Measurements from ENCODE around the gene NPIPA3. TPM values are rescaled to one million over a fixed set of nuclear protein-coding genes. Genes with fewer than 3 reads are reported as not detected.
A peak's percentile ranks its signal among the peaks of the same experiment; 100 is the strongest.
"Not testable (repeated sequence)": the region's sequence is repeated elsewhere in the genome, so short reads cannot be mapped to it uniquely, and the experiment has no call there.

The NPIPA3 gene
- 1 to 10 TPM; 2.6 to 3.7 TPM for total RNA-seq

- POLR2A ChIA-PET; H3K27ac Mint-ChIP-seq; DNase-seq; H3K4me3 Mint-ChIP-seq; H3K27me3 Mint-ChIP-seq (ENCODE audit: low read depth); H3K9me3 Mint-ChIP-seq (ENCODE audit: insufficient read depth); H3K4me1 Mint-ChIP-seq (ENCODE audit: low read depth); H3K36me3 Mint-ChIP-seq (ENCODE audit: low read depth); CTCF ChIA-PET: not testable (repeated sequence)
- ATAC-seq: peak; percentile 99
Measured at GRCh38 chr16:14703156-14704011, at the start of gene NPIPA3. TSS of gene NPIPA3 (plus strand) at chr16:14703411. CDS start at chr16:14708944, 5,533 bp downstream.

GRCh38 chr16:14658063-14658462 lies 45.1 kb upstream of the NPIPA3 start:
- Mint-ChIP-seq H3K36me3 (ENCODE audit: low read depth) (peaks cover 54% of the 10 kb centered on the region), H3K27ac (peak overlapping the region; percentile 54), H3K4me1 (ENCODE audit: low read depth) (peaks cover 5% of the 10 kb centered on the region), H3K4me3 (no peak overlapping the region), H3K27me3 (ENCODE audit: low read depth) (no peaks in the 10 kb centered on the region), H3K9me3 (ENCODE audit: insufficient read depth) (no peaks in the 10 kb centered on the region)
- DNase-seq: peak; percentile 25
- CTCF ChIA-PET: interaction anchor here (0.6 to 1.6 kb wide), 3 partner anchors 13 to 738 kb away, joined by 3 to 4 read pairs (median 4); no protein-coding TSS in a partner anchor
- ATAC-seq: no peak
- POLR2A ChIA-PET: interaction anchor here (0.8 kb wide), 1 partner anchor 26 kb away, joined by 3 read pairs; the partner anchor contains the start of gene BFAR

- CTCF ChIA-PET: no interaction called here
- peak overlapping the region; percentile 61 for H3K27ac Mint-ChIP-seq
- no peaks in the 10 kb centered on the region for H3K27me3 Mint-ChIP-seq (ENCODE audit: low read depth)
- H3K9me3 Mint-ChIP-seq (ENCODE audit: insufficient read depth): no peaks in the 10 kb centered on the region
- ATAC-seq (no peak), DNase-seq (no peak)
- no peak overlapping the region for H3K4me3 Mint-ChIP-seq
- peaks cover 8% of the 10 kb centered on the region for H3K4me1 Mint-ChIP-seq (ENCODE audit: low read depth)
- POLR2A ChIA-PET: interaction anchor here (0.6 to 1.5 kb wide), 2 partner anchors 38 to 517 kb away, joined by 3 to 5 read pairs; partner anchors contain the start of gene PARN
- H3K36me3 Mint-ChIP-seq (ENCODE audit: low read depth): peaks cover 61% of the 10 kb centered on the region
Measured at GRCh38 chr16:14667347-14668266, 35.6 kb upstream of the NPIPA3 start.

GRCh38 chr16:14668556-14669223 lies 34.5 kb upstream of the NPIPA3 start:
- Mint-ChIP-seq H3K36me3 (ENCODE audit: low read depth) (peaks cover 57% of the 10 kb centered on the region), H3K9me3 (ENCODE audit: insufficient read depth) (peaks cover 3% of the 10 kb centered on the region), H3K27ac (no peak overlapping the region), H3K27me3 (ENCODE audit: low read depth) (no peaks in the 10 kb centered on the region), H3K4me3 (no peak overlapping the region), H3K4me1 (ENCODE audit: low read depth) (peaks cover 11% of the 10 kb centered on the region)
- ChIA-PET POLR2A (no interaction called here), CTCF (no interaction called here)
- DNase-seq (no peak), ATAC-seq (no peak)

- no peak for ATAC-seq
Measured at GRCh38 chr16:14669776-14670175, 33.4 kb upstream of the NPIPA3 start.

GRCh38 chr16:14672403-14672971 lies 30.7 kb upstream of the NPIPA3 start:
- DNase-seq (peak; percentile 43), ATAC-seq (no peak)
- peaks cover 2% of the 10 kb centered on the region for H3K27me3 Mint-ChIP-seq (ENCODE audit: low read depth)
- peaks cover 30% of the 10 kb centered on the region for H3K36me3 Mint-ChIP-seq (ENCODE audit: low read depth)
- H3K27ac Mint-ChIP-seq: peak overlapping the region; percentile 16
- ChIA-PET POLR2A (no interaction called here), CTCF (no interaction called here)
- H3K4me3 Mint-ChIP-seq: no peak overlapping the region
- H3K9me3 Mint-ChIP-seq (ENCODE audit: insufficient read depth): peaks cover 7% of the 10 kb centered on the region
- peaks cover 11% of the 10 kb centered on the region for H3K4me1 Mint-ChIP-seq (ENCODE audit: low read depth)

More at GRCh38 chr16:14669776-14670175, 33.4 kb upstream of the NPIPA3 start:
- peaks cover 7% of the 10 kb centered on the region for H3K9me3 Mint-ChIP-seq (ENCODE audit: insufficient read depth)
- H3K27me3 Mint-ChIP-seq (ENCODE audit: low read depth): no peaks in the 10 kb centered on the region
- peaks cover 11% of the 10 kb centered on the region for H3K4me1 Mint-ChIP-seq (ENCODE audit: low read depth)
- CTCF ChIA-PET: no interaction called here
- peaks cover 50% of the 10 kb centered on the region for H3K36me3 Mint-ChIP-seq (ENCODE audit: low read depth)
- H3K27ac Mint-ChIP-seq: no peak overlapping the region
- DNase-seq: no peak
- H3K4me3 Mint-ChIP-seq: no peak overlapping the region
- POLR2A ChIA-PET: no interaction called here

- no peak overlapping the region for H3K4me3 Mint-ChIP-seq
- peaks cover 11% of the 10 kb centered on the region for H3K4me1 Mint-ChIP-seq (ENCODE audit: low read depth)
- no peak overlapping the region for H3K27ac Mint-ChIP-seq
- peaks cover 9% of the 10 kb centered on the region for H3K36me3 Mint-ChIP-seq (ENCODE audit: low read depth)
- peaks cover 2% of the 10 kb centered on the region for H3K27me3 Mint-ChIP-seq (ENCODE audit: low read depth)
- POLR2A ChIA-PET: no interaction called here
- H3K9me3 Mint-ChIP-seq (ENCODE audit: insufficient read depth): peaks cover 7% of the 10 kb centered on the region
- ATAC-seq (no peak), DNase-seq (no peak)
- CTCF ChIA-PET: no interaction called here
Measured at GRCh38 chr16:14676633-14677032, 26.6 kb upstream of the NPIPA3 start.

GRCh38 chr16:14677627-14678026 lies 25.6 kb upstream of the NPIPA3 start:
- Mint-ChIP-seq H3K27ac (no peak overlapping the region), H3K9me3 (ENCODE audit: insufficient read depth) (peaks cover 7% of the 10 kb centered on the region), H3K27me3 (ENCODE audit: low read depth) (peaks cover 2% of the 10 kb centered on the region), H3K36me3 (ENCODE audit: low read depth) (peaks cover 4% of the 10 kb centered on the region), H3K4me1 (ENCODE audit: low read depth) (peaks cover 4% of the 10 kb centered on the region), H3K4me3 (no peak overlapping the region)
- CTCF ChIA-PET: interaction anchor here (0.7 kb wide), 1 partner anchor 43 kb away, joined by 3 read pairs; no protein-coding TSS in a partner anchor
- ATAC-seq (no peak), DNase-seq (no peak)
- POLR2A ChIA-PET: no interaction called here

- H3K27me3 Mint-ChIP-seq (ENCODE audit: low read depth): peaks cover 2% of the 10 kb centered on the region
- ATAC-seq: no peak
- POLR2A ChIA-PET: no interaction called here
Measured at GRCh38 chr16:14678748-14679497, 24.3 kb upstream of the NPIPA3 start.

GRCh38 chr16:14680396-14680795 lies 22.8 kb upstream of the NPIPA3 start:
- POLR2A ChIA-PET: not testable (repeated sequence)

More at GRCh38 chr16:14678748-14679497, 24.3 kb upstream of the NPIPA3 start:
- no peak overlapping the region for H3K27ac Mint-ChIP-seq
- peaks cover 3% of the 10 kb centered on the region for H3K36me3 Mint-ChIP-seq (ENCODE audit: low read depth)
- no peaks in the 10 kb centered on the region for H3K4me1 Mint-ChIP-seq (ENCODE audit: low read depth)
- peaks cover 1% of the 10 kb centered on the region for H3K9me3 Mint-ChIP-seq (ENCODE audit: insufficient read depth)
- no peak overlapping the region for H3K4me3 Mint-ChIP-seq
- DNase-seq: no peak
- CTCF ChIA-PET: no interaction called here

GRCh38 chr16:14681115-14681514 lies 22.1 kb upstream of the NPIPA3 start:
- Mint-ChIP-seq H3K27ac (no peak overlapping the region), H3K4me1 (ENCODE audit: low read depth) (no peaks in the 10 kb centered on the region), H3K36me3 (ENCODE audit: low read depth) (no peaks in the 10 kb centered on the region), H3K4me3 (no peak overlapping the region), H3K27me3 (ENCODE audit: low read depth) (peaks cover 2% of the 10 kb centered on the region), H3K9me3 (ENCODE audit: insufficient read depth) (no peaks in the 10 kb centered on the region)
- DNase-seq (no peak), ATAC-seq (no peak)
- ChIA-PET POLR2A (no interaction called here), CTCF (no interaction called here)

More at GRCh38 chr16:14680396-14680795, 22.8 kb upstream of the NPIPA3 start:
- CTCF ChIA-PET; H3K27me3 Mint-ChIP-seq (ENCODE audit: low read depth); H3K36me3 Mint-ChIP-seq (ENCODE audit: low read depth); H3K4me3 Mint-ChIP-seq; H3K27ac Mint-ChIP-seq; H3K9me3 Mint-ChIP-seq (ENCODE audit: insufficient read depth); ATAC-seq; DNase-seq; H3K4me1 Mint-ChIP-seq (ENCODE audit: low read depth): not testable (repeated sequence)

All from activated CD8-positive, alpha-beta T cell treated with anti-CD3 and anti-CD28 coated beads, Interleukin-2, amount 10 ng/mL, durations not matched to agents 7 days and 5 days (primary cell).